Renal cortex interstitium (tissue), 11 donors: ENCODE results near the gene DLX2. TPM values are rescaled to one million over a fixed set of nuclear protein-coding genes. Genes with fewer than 3 reads are reported as not detected.

Experiments used
- DNase-seq, 11 donors: peaks; one replicate each; pipeline ENCODE4 v3.0.0-alpha.2; 2013; ENCODE audit warnings: low read depth in 9 of 11, low spot score in 4 of 11; ENCODE audit errors: extremely low read depth in 1 of 11
- polyA plus RNA-seq, 3 donors: library from polyadenylated mRNA; unstranded; fragments of 120-200 nt; gene quantifications; one replicate each; pipeline ENCODE4 v1.2.1, GENCODE V29; 2013; ENCODE audit not compliant: insufficient read length in 3 of 3

DLX2 gene
- polyA plus RNA-seq, 3 donors: 0.08 to 0.17 TPM; not detected in 1

- DNase-seq: no peak
These were observed 6.6 kb downstream of the DLX2 start for GRCh38 chr2:172095905-172096625.

GRCh38 chr2:172095146-172095904 is 7.4 kb downstream of the DLX2 start:
- DNase-seq: no peak

GRCh38 chr2:172094294-172095145 is 8.2 kb downstream of the DLX2 start:
- DNase-seq: no peak

GRCh38 chr2:172093416-172094293 is 9.0 kb downstream of the DLX2 start:
- DNase-seq: no peak

- DNase-seq: no peak
These were observed 9.8 kb downstream of the DLX2 start for GRCh38 chr2:172092716-172093415.

- DNase-seq: no peak
These were observed 10.7 kb downstream of the DLX2 start for GRCh38 chr2:172091761-172092566.

GRCh38 chr2:172091000-172091641 is 11.6 kb downstream of the DLX2 start:
- no peak for DNase-seq

GRCh38 chr2:172090044-172090961 is 12.4 kb downstream of the DLX2 start:
- DNase-seq: no peak

GRCh38 chr2:172089633-172090032 is 13.1 kb downstream of the DLX2 start:
- no peak for DNase-seq

- no peak for DNase-seq
These were observed 13.6 kb downstream of the DLX2 start for GRCh38 chr2:172089005-172089504.

- DNase-seq: no peak
These were observed 14.3 kb downstream of the DLX2 start for GRCh38 chr2:172088245-172089004.

GRCh38 chr2:172087780-172088244 is 14.9 kb downstream of the DLX2 start:
- no peak for DNase-seq

GRCh38 chr2:172087207-172087779 is 15.4 kb downstream of the DLX2 start:
- DNase-seq: no peak
